Stimulated activated CD4-positive, alpha-beta T cell treated with anti-CD3 and anti-CD28 coated beads, Interleukin-2, amount 100 ng/mL, for 48 hours (primary cell): Measurements from ENCODE around the gene GAS6.

Experiments used
- DNase-seq, 2 donors: peaks; one replicate each; pipeline ENCODE4 v3.0.0-alpha.2; 2020

The GAS6 gene

GRCh38 chr13:113850722-113851479 is 13.0 kb downstream of the GAS6 start:
- DNase-seq: no peak

GRCh38 chr13:113849981-113850721 is 13.7 kb downstream of the GAS6 start:
- no peak for DNase-seq

GRCh38 chr13:113849546-113849945 is 14.3 kb downstream of the GAS6 start:
- DNase-seq: no peak

- DNase-seq: no peak
Measured at GRCh38 chr13:113848431-113849260, 15.2 kb downstream of the GAS6 start.

- DNase-seq: no peak
Measured at GRCh38 chr13:113848020-113848419, 15.9 kb downstream of the GAS6 start.

- no peak for DNase-seq
Measured at GRCh38 chr13:113846636-113847318, 17.1 kb downstream of the GAS6 start.

GRCh38 chr13:113845723-113846635 is 17.9 kb downstream of the GAS6 start:
- DNase-seq: no peak

GRCh38 chr13:113845055-113845454 is 18.8 kb downstream of the GAS6 start:
- DNase-seq: no peak

- DNase-seq: no peak
Measured at GRCh38 chr13:113843864-113844556, 19.9 kb downstream of the GAS6 start.

- DNase-seq: no peak
Measured at GRCh38 chr13:113843063-113843654, 20.7 kb downstream of the GAS6 start.

- no peak for DNase-seq
Measured at GRCh38 chr13:113842336-113843062, 21.4 kb downstream of the GAS6 start.

- no peak for DNase-seq
Measured at GRCh38 chr13:113841353-113841650, 22.6 kb downstream of the GAS6 start.

- DNase-seq: no peak
Measured at GRCh38 chr13:113840541-113841352, 23.1 kb downstream of the GAS6 start.

- DNase-seq: no peak
Measured at GRCh38 chr13:113839536-113840204, 24.2 kb downstream of the GAS6 start.

- no peak for DNase-seq
Measured at GRCh38 chr13:113838711-113839201, 25.1 kb downstream of the GAS6 start.

GRCh38 chr13:113837560-113838355 is 26.1 kb downstream of the GAS6 start:
- DNase-seq: no peak

- no peak for DNase-seq
Measured at GRCh38 chr13:113836768-113837559, 26.9 kb downstream of the GAS6 start.
